ENCODE results near the gene ZNF423. TPM values are rescaled to one million over a fixed set of nuclear protein-coding genes. Genes with fewer than 3 reads are reported as not detected.
A peak's percentile ranks its signal among the peaks of the same experiment; 100 is the strongest.

ZNF423 gene
- total and polyA plus RNA-seq, 9 of the 15 experiments (the other 6 are each of a cell fraction or from before 2014, with no cell fraction given), result not detected

DNA sequence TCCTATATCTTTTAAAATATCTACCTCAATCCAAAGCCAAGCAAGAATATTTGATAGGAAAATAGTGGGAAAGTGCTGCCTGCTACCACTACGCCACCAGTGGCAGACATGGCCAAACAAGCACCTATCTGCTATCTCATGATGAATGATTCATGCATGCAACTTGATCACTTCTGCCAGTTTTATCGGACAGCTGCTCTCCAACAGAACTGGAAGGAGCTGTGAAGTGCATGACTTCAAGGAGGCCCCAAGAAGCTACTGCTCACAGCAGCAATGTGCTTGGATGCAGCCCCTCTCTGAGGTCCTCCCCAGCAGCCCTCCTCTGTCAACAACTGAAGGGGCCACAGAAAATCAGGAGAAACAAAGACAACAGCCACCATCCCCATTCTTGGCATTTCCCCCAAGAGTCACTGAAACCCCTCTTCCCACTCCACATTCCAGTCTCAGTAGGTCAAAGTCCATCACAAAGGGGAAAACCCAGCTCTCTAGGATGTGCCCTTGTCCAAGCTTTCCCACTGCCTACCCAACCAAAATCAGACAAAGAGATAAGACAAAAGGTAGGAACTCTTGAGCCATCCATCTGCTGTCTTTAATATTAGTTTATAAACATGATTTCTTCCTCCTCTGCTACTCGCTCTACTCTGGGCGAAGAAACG, 267.1 kb downstream of the ZNF423 start (continued):
- no peak for TF ChIP-seq NFATC3 (IDR thresholded peaks at IDR 0.05)
- TF ChIP-seq ZBTB17 (CRISPR knock-in tag; IDR thresholded peaks at IDR 0.05), result peak; percentile 95

DNA sequence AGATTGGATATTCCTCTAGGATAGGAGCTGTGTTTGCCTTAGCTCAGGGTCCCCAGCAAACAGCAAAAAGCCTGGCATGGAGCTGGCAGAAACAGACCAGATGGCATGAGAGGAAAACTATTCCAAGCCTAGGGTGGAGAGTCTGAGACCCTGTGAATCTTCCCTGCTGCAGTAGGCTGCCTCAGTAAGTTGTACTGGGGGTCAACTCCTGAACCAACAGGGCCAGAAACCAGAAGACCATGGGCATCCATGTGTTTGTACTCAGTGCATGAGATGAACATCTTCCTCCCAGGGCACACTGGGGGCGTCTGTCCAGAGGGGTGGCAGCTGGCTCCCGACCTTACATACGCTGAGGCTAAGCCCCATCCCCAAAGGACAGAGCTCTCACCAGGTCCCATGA, 267.9 kb downstream of the ZNF423 start:
- ATAC-seq (no peak), FAIRE-seq (no peak), DNase-seq (ENCODE audit: extremely low read depth in 1 of 4, low spot score in 3 of 4) (no peak)
- ChIA-PET POLR2A (no interaction called here), CTCF (ENCODE audit: low intra/inter-chr PET ratio) (no interaction called here)
- no TSS peak for BruUV-seq (replicated peaks)
- 0% methylated on average over 3 of the region's 3 CpGs for WGBS (ENCODE audit: insufficient coverage, low coverage, missing lambda C conversion rate)
- Histone ChIP-seq H3K4me1 (replicated peaks in 1 of 2; ENCODE audit: control insufficient read depth in 2 of 2, insufficient read depth in 2 of 2, low read length in 2 of 2) (no peaks in the 10 kb centered on the region), H4K20me1 (replicated peaks; ENCODE audit: control insufficient read depth, insufficient read depth, low read length) (0 out of 2 replicates have a peak, but pooled peaks cover 4% of the 10 kb centered on the region), H3K36me3 (ENCODE audit: control insufficient read depth, insufficient read depth, low read length) (no peaks in the 10 kb centered on the region), H3K9ac (ENCODE audit: insufficient read depth in 1 of 2, low read depth in 2 of 2, low read length in 2 of 2) (no peak overlapping the region), H3K9me3 (replicated peaks; ENCODE audit: control insufficient read depth, insufficient read depth, low read depth, low read length) (no peaks in the 10 kb centered on the region), H3K79me2 (ENCODE audit: control insufficient read depth, insufficient read depth, low read length) (no peaks in the 10 kb centered on the region), H3K27me3 (ENCODE audit: control insufficient read depth in 2 of 2, insufficient read depth in 2 of 2, low read length in 2 of 2) (peaks cover 18 to 46% of the 10 kb centered on the region in 2 experiments; a peak in 4 of 5 replicates), H3K4me2 (ENCODE audit: insufficient read depth, low read length) (no peak overlapping the region), H2AFZ (ENCODE audit: low read depth, low read length) (no peak overlapping the region), H3K4me3 (no peak overlapping the region), H3K27ac (ENCODE audit: extremely low read depth, low read depth, low read length) (no peak overlapping the region), H3K9me1 (ENCODE audit: control insufficient read depth, insufficient read depth, low read length) (no peaks in the 10 kb centered on the region)
- in situ Hi-C loops (cut with MboI), result no loop called here
- intact Hi-C loops (cut with micrococcal nuclease), result no loop called here
- TF ChIP-seq RBM25 (IDR thresholded peaks at IDR 0.05; ENCODE audit: low read depth, low read length, severe bottlenecking) (no peak), GABPB1 (CRISPR knock-in tag; IDR thresholded peaks at IDR 0.05) (no peak), MTA1 (IDR thresholded peaks at IDR 0.05; ENCODE audit: borderline replicate concordance) (no peak), MYNN (IDR thresholded peaks at IDR 0.05) (no peak), MYNN (CRISPR knock-in tag; IDR thresholded peaks at IDR 0.05) (no peak), FOXA3 (CRISPR knock-in tag; conservative IDR thresholded peaks at IDR 0.05 in 1 of 2, IDR thresholded peaks at IDR 0.05 in 1 of 2) (no peak), ZNF436 (CRISPR knock-in tag; IDR thresholded peaks at IDR 0.05) (no peak), NKRF (IDR thresholded peaks at IDR 0.05; ENCODE audit: borderline replicate concordance) (no peak), PHF8 (IDR thresholded peaks at IDR 0.05; ENCODE audit: borderline replicate concordance, low read length) (no peak), KLF16 (IDR thresholded peaks at IDR 0.05) (no peak), PTBP1 (IDR thresholded peaks at IDR 0.05; ENCODE audit: low read depth, low read length) (no peak), MCM2 (IDR thresholded peaks at IDR 0.05; ENCODE audit: low read depth) (no peak), ZNF586 (CRISPR knock-in tag; conservative IDR thresholded peaks at IDR 0.05) (no peak), ZNF740 (CRISPR knock-in tag; IDR thresholded peaks at IDR 0.05) (no peak), ZNF740 (tag; IDR thresholded peaks at IDR 0.05) (no peak)
- TF ChIP-seq, protein P1, sequence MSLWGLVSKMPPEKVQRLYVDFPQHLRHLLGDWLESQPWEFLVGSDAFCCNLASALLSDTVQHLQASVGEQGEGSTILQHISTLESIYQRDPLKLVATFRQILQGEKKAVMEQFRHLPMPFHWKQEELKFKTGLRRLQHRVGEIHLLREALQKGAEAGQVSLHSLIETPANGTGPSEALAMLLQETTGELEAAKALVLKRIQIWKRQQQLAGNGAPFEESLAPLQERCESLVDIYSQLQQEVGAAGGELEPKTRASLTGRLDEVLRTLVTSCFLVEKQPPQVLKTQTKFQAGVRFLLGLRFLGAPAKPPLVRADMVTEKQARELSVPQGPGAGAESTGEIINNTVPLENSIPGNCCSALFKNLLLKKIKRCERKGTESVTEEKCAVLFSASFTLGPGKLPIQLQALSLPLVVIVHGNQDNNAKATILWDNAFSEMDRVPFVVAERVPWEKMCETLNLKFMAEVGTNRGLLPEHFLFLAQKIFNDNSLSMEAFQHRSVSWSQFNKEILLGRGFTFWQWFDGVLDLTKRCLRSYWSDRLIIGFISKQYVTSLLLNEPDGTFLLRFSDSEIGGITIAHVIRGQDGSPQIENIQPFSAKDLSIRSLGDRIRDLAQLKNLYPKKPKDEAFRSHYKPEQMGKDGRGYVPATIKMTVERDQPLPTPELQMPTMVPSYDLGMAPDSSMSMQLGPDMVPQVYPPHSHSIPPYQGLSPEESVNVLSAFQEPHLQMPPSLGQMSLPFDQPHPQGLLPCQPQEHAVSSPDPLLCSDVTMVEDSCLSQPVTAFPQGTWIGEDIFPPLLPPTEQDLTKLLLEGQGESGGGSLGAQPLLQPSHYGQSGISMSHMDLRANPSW (CRISPR knock-in tag; IDR thresholded peaks at IDR 0.05), result no peak
